ENCODE results near the gene CHPF2. TPM values are rescaled to one million over a fixed set of nuclear protein-coding genes. Genes with fewer than 3 reads are reported as not detected.

CHPF2 gene
- total RNA-seq, 5 donors from 2014 or later (not counting 1 experiment from before 2014, with no cell fraction given): 34.2 to 66.1 (median 64.1) TPM

GRCh38 chr7:151237244-151238189, 5.2 kb downstream of the CHPF2 start:
- no peak for ATAC-seq (replicated peaks in 1 of 4)
- H3K27me3 Mint-ChIP-seq: no peaks in the 10 kb centered on the region
- Histone ChIP-seq H3K27me3 (replicated peaks in 1 of 2; ENCODE audit: control insufficient read depth in 2 of 2, extremely low read depth in 1 of 2, insufficient read depth in 2 of 2, low read length in 1 of 2) (no peaks in the 10 kb centered on the region), H3K27ac (ENCODE audit: low read length) (no peak overlapping the region), H3K9me3 (no peaks in the 10 kb centered on the region), H3K36me3 (ENCODE audit: control insufficient read depth in 2 of 2, extremely low read depth in 1 of 2, insufficient read depth in 1 of 2, low read length in 1 of 2) (peaks cover 6 to 53% of the 10 kb centered on the region in 2 donors), H3K4me1 (ENCODE audit: control insufficient read depth in 1 of 2, extremely low read depth in 1 of 2, insufficient read depth in 2 of 2, low read length in 2 of 2) (peaks cover 2 to 26% of the 10 kb centered on the region in 2 experiments), H3K4me3 (ENCODE audit: control insufficient read depth in 1 of 2, extremely low read depth in 1 of 2, low read length in 1 of 2) (no peak overlapping the region)
- no peak overlapping the region for H3K27ac Mint-ChIP-seq
- H3K9me3 Mint-ChIP-seq: no peaks in the 10 kb centered on the region
- H3K36me3 Mint-ChIP-seq: peaks cover 9% of the 10 kb centered on the region
- ChIA-PET POLR2A (no interaction called here), CTCF (no interaction called here)
- no peak for DNase-seq
- peaks cover 26 to 29% (median 29%) of the 10 kb centered on the region in 3 donors for H3K4me1 Mint-ChIP-seq
- WGBS (ENCODE audit: insufficient coverage): 94% methylated on average over 41 of the region's 44 CpGs
- no peak overlapping the region for H3K4me3 Mint-ChIP-seq

DNA sequence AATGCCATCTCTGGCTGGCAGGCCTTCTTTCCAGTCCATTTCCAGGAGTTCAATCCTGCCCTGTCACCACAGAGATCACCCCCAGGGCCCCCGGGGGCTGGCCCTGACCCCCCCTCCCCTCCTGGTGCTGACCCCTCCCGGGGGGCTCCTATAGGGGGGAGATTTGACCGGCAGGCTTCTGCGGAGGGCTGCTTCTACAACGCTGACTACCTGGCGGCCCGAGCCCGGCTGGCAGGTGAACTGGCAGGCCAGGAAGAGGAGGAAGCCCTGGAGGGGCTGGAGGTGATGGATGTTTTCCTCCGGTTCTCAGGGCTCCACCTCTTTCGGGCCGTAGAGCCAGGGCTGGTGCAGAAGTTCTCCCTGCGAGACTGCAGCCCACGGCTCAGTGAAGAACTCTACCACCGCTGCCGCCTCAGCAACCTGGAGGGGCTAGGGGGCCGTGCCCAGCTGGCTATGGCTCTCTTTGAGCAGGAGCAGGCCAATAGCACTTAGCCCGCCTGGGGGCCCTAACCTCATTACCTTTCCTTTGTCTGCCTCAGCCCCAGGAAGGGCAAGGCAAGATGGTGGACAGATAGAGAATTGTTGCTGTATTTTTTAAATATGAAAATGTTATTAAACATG, 6.0 kb downstream of the CHPF2 start:
- 96% methylated on average over 8 of the region's 17 CpGs for WGBS (ENCODE audit: insufficient coverage)
- DNase-seq: no peak
- no peaks in the 10 kb centered on the region for H3K27me3 Mint-ChIP-seq
- CTCF ChIA-PET: interaction anchor here in 1 of 2 donors (1.1 kb wide), 1 partner anchor 63 kb away, joined by 3 read pairs; no protein-coding TSS in a partner anchor
- H3K36me3 ChIP-seq (ENCODE audit: control insufficient read depth in 2 of 2, extremely low read depth in 1 of 2, insufficient read depth in 1 of 2, low read length in 1 of 2): peaks cover 6 to 53% of the 10 kb centered on the region in 2 donors
- peaks cover 9% of the 10 kb centered on the region for H3K36me3 Mint-ChIP-seq
- no peaks in the 10 kb centered on the region for H3K9me3 ChIP-seq
- peaks cover 3 to 28% of the 10 kb centered on the region in 2 experiments for H3K4me1 ChIP-seq (ENCODE audit: control insufficient read depth in 1 of 2, extremely low read depth in 1 of 2, insufficient read depth in 2 of 2, low read length in 2 of 2)
- ATAC-seq (replicated peaks in 1 of 4): no peak
- H3K27ac ChIP-seq (ENCODE audit: low read length): no peak overlapping the region
- POLR2A ChIA-PET: no interaction called here
- H3K27ac Mint-ChIP-seq: no peak overlapping the region
- H3K4me1 Mint-ChIP-seq: peaks cover 27 to 31% (median 30%) of the 10 kb centered on the region in 3 donors
- no peaks in the 10 kb centered on the region for H3K27me3 ChIP-seq (replicated peaks in 1 of 2; ENCODE audit: control insufficient read depth in 2 of 2, extremely low read depth in 1 of 2, insufficient read depth in 2 of 2, low read length in 1 of 2)
- H3K9me3 Mint-ChIP-seq: no peaks in the 10 kb centered on the region
- H3K4me3 ChIP-seq (ENCODE audit: control insufficient read depth in 1 of 2, extremely low read depth in 1 of 2, low read length in 1 of 2): no peak overlapping the region
- no peak overlapping the region for H3K4me3 Mint-ChIP-seq

DNA sequence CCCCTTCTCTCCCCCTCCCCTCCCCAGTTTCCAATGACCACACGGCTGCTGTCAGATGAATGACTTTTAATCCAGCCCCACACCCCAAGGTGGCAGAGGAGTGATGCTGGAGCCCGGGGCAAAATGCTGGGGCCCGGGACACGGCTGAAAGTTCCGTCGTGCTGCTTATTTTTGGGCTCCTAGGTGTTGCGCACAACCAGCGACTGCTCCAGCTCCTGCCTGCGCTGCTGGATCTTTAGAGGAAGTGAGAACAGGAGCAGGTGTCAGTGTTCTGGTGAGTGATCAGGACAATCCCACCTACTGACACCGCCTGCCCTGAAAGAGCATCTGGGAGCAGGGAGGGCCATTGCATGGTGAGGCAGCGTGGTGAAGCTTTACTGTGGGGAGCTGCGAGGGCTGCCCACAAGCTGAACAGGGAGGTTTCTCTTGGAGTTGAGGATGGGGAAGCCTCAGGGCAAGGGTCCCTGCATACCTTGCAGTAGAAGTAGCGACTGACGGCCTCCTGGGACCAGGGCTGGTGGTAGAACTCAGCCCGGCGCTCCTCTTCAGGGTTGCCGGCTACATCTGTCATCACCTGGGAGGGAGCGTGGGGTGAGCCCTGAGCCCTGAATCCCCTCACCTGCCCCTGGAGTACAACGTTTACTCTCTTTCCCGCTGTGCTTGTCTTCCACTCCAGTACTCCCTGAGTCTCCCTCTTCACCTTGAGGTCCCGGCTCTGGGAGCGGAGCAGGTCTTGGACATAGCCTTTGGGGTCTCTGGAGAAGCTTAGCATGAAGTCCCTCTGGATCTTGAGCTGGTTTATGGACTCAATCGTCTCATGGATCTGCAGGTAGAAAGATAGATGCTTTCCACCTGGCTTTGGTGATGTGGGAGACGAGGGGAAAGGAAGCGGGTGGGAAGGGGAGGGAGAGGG, 6.9 kb downstream of the CHPF2 start:
- no peaks in the 10 kb centered on the region for H3K27me3 Mint-ChIP-seq
- no peak overlapping the region for H3K4me3 Mint-ChIP-seq
- peaks cover 27 to 31% (median 30%) of the 10 kb centered on the region in 3 donors for H3K4me1 Mint-ChIP-seq
- no peaks in the 10 kb centered on the region for H3K9me3 Mint-ChIP-seq
- Histone ChIP-seq H3K27me3 (replicated peaks in 1 of 2; ENCODE audit: control insufficient read depth in 2 of 2, extremely low read depth in 1 of 2, insufficient read depth in 2 of 2, low read length in 1 of 2) (peaks cover 0 to 6% of the 10 kb centered on the region in 2 experiments), H3K27ac (ENCODE audit: low read length) (no peak overlapping the region), H3K9me3 (no peaks in the 10 kb centered on the region), H3K36me3 (ENCODE audit: control insufficient read depth in 2 of 2, extremely low read depth in 1 of 2, insufficient read depth in 1 of 2, low read length in 1 of 2) (peaks cover 6 to 49% of the 10 kb centered on the region in 2 donors), H3K4me1 (ENCODE audit: control insufficient read depth in 1 of 2, extremely low read depth in 1 of 2, insufficient read depth in 2 of 2, low read length in 2 of 2) (peaks cover 6 to 28% of the 10 kb centered on the region in 2 experiments), H3K4me3 (ENCODE audit: control insufficient read depth in 1 of 2, extremely low read depth in 1 of 2, low read length in 1 of 2) (no peak overlapping the region)
- DNase-seq (no peak), ATAC-seq (replicated peaks in 1 of 4) (no peak)
- CTCF ChIA-PET: interaction anchor here in 1 of 2 donors (1.1 kb wide), 1 partner anchor 62 kb away, joined by 3 read pairs; no protein-coding TSS in a partner anchor
- WGBS (ENCODE audit: insufficient coverage): 93% methylated on average over 14 of the region's 25 CpGs
- POLR2A ChIA-PET: interaction anchor here (0.5 to 0.8 kb wide), 3 partner anchors 12 to 127 kb away, joined by 5 to 6 read pairs (median 6); partner anchors contain the start of gene ABCF2 (in 1 of the 2)
- H3K36me3 Mint-ChIP-seq: peaks cover 9% of the 10 kb centered on the region
- H3K27ac Mint-ChIP-seq: no peak overlapping the region

DNA sequence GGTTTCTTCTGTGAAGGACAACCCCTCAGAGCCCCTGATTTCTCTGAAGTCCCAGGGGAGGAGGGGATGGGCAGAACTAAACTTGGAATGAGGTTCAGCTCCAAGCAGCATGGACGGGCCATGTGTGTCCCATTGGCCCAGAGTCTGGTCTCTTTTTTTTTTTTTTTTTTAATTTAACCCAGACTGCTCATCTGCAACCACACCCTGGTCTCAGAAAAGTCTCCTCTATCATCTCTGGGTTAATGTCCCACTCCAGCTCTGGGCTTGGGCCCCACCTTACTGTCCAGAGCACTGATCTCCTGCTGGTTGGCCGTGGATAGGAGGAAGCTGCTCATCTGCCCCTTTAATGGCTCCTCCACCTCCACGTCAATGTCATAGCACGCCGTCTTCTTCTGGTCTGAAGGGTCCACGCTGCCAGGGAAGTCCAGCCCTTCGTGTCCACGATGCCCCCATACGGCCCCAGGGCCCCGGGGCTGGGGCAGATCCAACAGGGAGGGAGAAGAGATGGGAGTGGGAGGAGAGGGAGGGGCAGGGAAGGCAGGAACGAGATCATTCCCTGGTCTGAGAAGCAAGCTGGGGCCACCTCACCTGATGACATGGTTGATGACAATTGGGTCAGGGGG, 7.7 kb downstream of the CHPF2 start:
- Mint-ChIP-seq H3K27me3 (peaks cover 0 to 3% of the 10 kb centered on the region in 2 donors), H3K36me3 (peaks cover 9% of the 10 kb centered on the region), H3K4me3 (no peak overlapping the region), H3K9me3 (no peaks in the 10 kb centered on the region), H3K4me1 (peaks cover 31 to 33% (median 31%) of the 10 kb centered on the region in 3 donors), H3K27ac (no peak overlapping the region)
- H3K4me1 ChIP-seq (ENCODE audit: control insufficient read depth in 1 of 2, extremely low read depth in 1 of 2, insufficient read depth in 2 of 2, low read length in 2 of 2): peaks cover 13 to 28% of the 10 kb centered on the region in 2 experiments
- DNase-seq (no peak), ATAC-seq (replicated peaks in 1 of 4) (no peak)
- POLR2A ChIA-PET: interaction anchor here (0.7 to 0.8 kb wide), 2 partner anchors 13 to 64 kb away, joined by 5 to 6 read pairs; partner anchors contain the start of gene ABCF2 (in 1 of the 2)
- 93% methylated on average over 6 of the region's 11 CpGs for WGBS (ENCODE audit: insufficient coverage)
- CTCF ChIA-PET: no interaction called here
- no peak overlapping the region for H3K27ac ChIP-seq (ENCODE audit: low read length)
- H3K36me3 ChIP-seq (ENCODE audit: control insufficient read depth in 2 of 2, extremely low read depth in 1 of 2, insufficient read depth in 1 of 2, low read length in 1 of 2): peaks cover 6 to 43% of the 10 kb centered on the region in 2 donors
- H3K27me3 ChIP-seq (replicated peaks in 1 of 2; ENCODE audit: control insufficient read depth in 2 of 2, extremely low read depth in 1 of 2, insufficient read depth in 2 of 2, low read length in 1 of 2): peaks cover 0 to 12% of the 10 kb centered on the region in 2 experiments
- no peak overlapping the region for H3K4me3 ChIP-seq (ENCODE audit: control insufficient read depth in 1 of 2, extremely low read depth in 1 of 2, low read length in 1 of 2)
- H3K9me3 ChIP-seq: no peaks in the 10 kb centered on the region

GRCh38 chr7:151240536-151240935, 8.3 kb downstream of the CHPF2 start:
- DNase-seq (no peak), ATAC-seq (replicated peaks in 1 of 4) (no peak)
- Histone ChIP-seq H3K27me3 (replicated peaks in 1 of 2; ENCODE audit: control insufficient read depth in 2 of 2, extremely low read depth in 1 of 2, insufficient read depth in 2 of 2, low read length in 1 of 2) (peaks cover 0 to 16% of the 10 kb centered on the region in 2 experiments), H3K27ac (ENCODE audit: low read length) (no peak overlapping the region), H3K4me1 (ENCODE audit: control insufficient read depth in 1 of 2, extremely low read depth in 1 of 2, insufficient read depth in 2 of 2, low read length in 2 of 2) (peaks cover 15 to 28% of the 10 kb centered on the region in 2 experiments), H3K36me3 (ENCODE audit: control insufficient read depth in 2 of 2, extremely low read depth in 1 of 2, insufficient read depth in 1 of 2, low read length in 1 of 2) (peaks cover 3 to 37% of the 10 kb centered on the region in 2 donors), H3K4me3 (ENCODE audit: control insufficient read depth in 1 of 2, extremely low read depth in 1 of 2, low read length in 1 of 2) (no peak overlapping the region), H3K9me3 (no peaks in the 10 kb centered on the region)
- Mint-ChIP-seq H3K36me3 (peaks cover 9% of the 10 kb centered on the region), H3K4me3 (no peak overlapping the region), H3K27ac (no peak overlapping the region), H3K27me3 (peaks cover 0 to 3% of the 10 kb centered on the region in 2 donors), H3K9me3 (no peaks in the 10 kb centered on the region), H3K4me1 (peaks cover 26 to 28% (median 27%) of the 10 kb centered on the region in 3 donors)
- WGBS (ENCODE audit: insufficient coverage): no CpG with 5 or more reads among the region's 4 CpGs
- POLR2A ChIA-PET: no interaction called here
- CTCF ChIA-PET: no interaction called here

Measured in T-cell (primary cell).